Subcutaneous abdominal adipose tissue (tissue), 5 donors: Measurements from ENCODE around the gene SLC26A11.
"Not testable (repeated sequence)": the region's sequence is repeated elsewhere in the genome, so short reads cannot be mapped to it uniquely, and the experiment has no call there.

Experiments
- H3K27ac ChIP-seq: one replicate; pipeline ENCODE4 v1.7.0; 2013; ENCODE audit warnings: low read depth, mild to moderate bottlenecking, inconsistent platforms, low read length, moderate library complexity
- H3K27me3 ChIP-seq, 5 donors: one replicate each; pipeline ENCODE4 v1.7.0; 2013; ENCODE audit warnings: low read length in 5 of 5, inconsistent platforms in 1 of 5; ENCODE audit not compliant: control insufficient read depth in 5 of 5, insufficient read depth in 4 of 5
- H3K36me3 ChIP-seq, 5 donors: one replicate each; pipeline ENCODE4 v1.7.0; 2013; ENCODE audit warnings: low read length in 5 of 5; ENCODE audit not compliant: control insufficient read depth in 5 of 5, insufficient read depth in 5 of 5
- H3K4me1 ChIP-seq, 5 donors: one replicate each; pipeline ENCODE4 v1.7.0; 2013; ENCODE audit warnings: low read length in 5 of 5, mild to moderate bottlenecking in 3 of 5, moderate library complexity in 1 of 5; ENCODE audit not compliant: control insufficient read depth in 5 of 5, insufficient read depth in 5 of 5
- H3K4me3 ChIP-seq, 5 donors: one replicate each; pipeline ENCODE4 v1.7.0; 2013; ENCODE audit warnings: low read length in 5 of 5, low read depth in 1 of 5
- H3K9ac ChIP-seq, 5 donors: one replicate each; pipeline ENCODE4 v1.7.0; 2013; ENCODE audit warnings: low read length in 5 of 5, mild to moderate bottlenecking in 4 of 5, moderate library complexity in 3 of 5
- H3K9me3 ChIP-seq, 5 donors: one replicate each; pipeline ENCODE4 v1.7.0; 2013; ENCODE audit warnings: low read length in 5 of 5; ENCODE audit not compliant: control insufficient read depth in 5 of 5
- donor health status: healthy.
- donor health status: healthy.
- donor health status: healthy.
- donor health status: healthy.
- donor health status: healthy.

Gene SLC26A11

GRCh38 chr17:80232438-80232837, 12.2 kb downstream of the SLC26A11 start:
- Histone ChIP-seq H3K4me1 (no peaks in the 10 kb centered on the region), H3K9me3 (peaks cover 3 to 21% (median 18%) of the 10 kb centered on the region in 5 donors), H3K36me3 (peaks cover 4 to 44% (median 33%) of the 10 kb centered on the region in 5 donors), H3K27me3 (no peaks in the 10 kb centered on the region), H3K9ac (no peak overlapping the region), H3K27ac (no peak overlapping the region), H3K4me3 (no peak overlapping the region)

DNA sequence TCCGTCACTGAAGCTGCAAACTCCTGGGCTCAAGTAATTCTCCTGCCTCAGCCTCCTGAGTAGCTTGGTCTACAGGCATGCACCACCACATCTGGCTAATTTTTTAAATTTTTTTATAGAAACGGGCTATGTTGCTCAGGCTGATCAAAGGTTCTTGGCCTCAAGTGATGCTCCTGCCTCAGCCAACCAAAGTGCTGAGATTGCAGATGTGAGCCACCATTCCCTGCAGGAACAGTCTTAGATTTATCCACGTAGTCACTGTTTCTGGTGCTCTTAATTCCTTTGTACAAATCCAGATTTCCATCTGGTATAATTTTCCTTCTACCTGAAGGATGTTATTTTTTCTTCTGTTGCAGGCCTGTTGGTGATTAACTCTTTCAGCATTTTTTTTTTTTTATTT, 13.0 kb downstream of the SLC26A11 start:
- H3K9me3 ChIP-seq: peaks cover 3 to 21% (median 18%) of the 10 kb centered on the region in 5 donors
- H3K4me3 ChIP-seq: no peak overlapping the region
- peaks cover 0 to under 1% (median 0%) of the 10 kb centered on the region in 5 donors for H3K4me1 ChIP-seq
- H3K27ac ChIP-seq: no peak overlapping the region
- H3K9ac ChIP-seq: no peak overlapping the region
- no peaks in the 10 kb centered on the region for H3K27me3 ChIP-seq
- H3K36me3 ChIP-seq: peaks cover 4 to 46% (median 34%) of the 10 kb centered on the region in 5 donors

DNA sequence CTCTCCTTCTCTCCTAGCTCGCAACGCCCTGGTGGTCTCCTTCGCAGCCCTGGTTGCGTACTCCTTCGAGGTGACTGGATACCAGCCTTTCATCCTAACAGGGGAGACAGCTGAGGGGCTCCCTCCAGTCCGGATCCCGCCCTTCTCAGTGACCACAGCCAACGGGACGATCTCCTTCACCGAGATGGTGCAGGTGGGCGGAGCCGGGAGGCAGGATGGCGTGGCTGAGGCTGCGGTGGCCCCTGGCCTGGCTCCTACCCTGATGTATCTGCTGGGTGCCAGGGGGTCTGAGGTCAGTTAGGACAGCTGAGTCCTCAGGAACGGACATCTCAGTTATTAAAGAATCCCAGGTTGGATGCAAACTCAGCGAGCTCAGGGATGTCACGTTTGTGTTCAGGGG, 16.7 kb downstream of the SLC26A11 start:
- Histone ChIP-seq H3K9me3 (peaks cover 3 to 17% (median 13%) of the 10 kb centered on the region in 5 donors), H3K4me3 (no peak overlapping the region), H3K27me3 (no peaks in the 10 kb centered on the region), H3K36me3 (peaks cover 0 to 44% (median 36%) of the 10 kb centered on the region in 5 donors), H3K27ac (no peak overlapping the region), H3K4me1 (peaks cover 0 to 3% (median 0%) of the 10 kb centered on the region in 5 donors), H3K9ac (no peak overlapping the region)

DNA sequence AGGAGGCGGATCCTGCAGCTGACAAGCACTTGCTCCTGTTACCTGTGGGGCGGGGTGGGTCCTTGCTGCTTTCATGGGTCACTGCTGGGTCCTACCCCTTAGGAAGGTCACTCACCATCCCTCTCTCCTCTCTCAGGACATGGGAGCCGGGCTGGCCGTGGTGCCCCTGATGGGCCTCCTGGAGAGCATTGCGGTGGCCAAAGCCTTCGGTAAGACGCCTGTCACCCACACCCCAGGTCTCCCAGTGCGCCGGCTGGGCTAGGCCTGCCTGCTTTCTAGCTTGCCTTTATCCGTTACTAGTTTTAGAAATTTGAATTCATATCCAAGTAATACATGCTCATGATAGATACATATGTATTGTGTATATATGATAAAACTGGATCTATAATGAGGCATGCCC, 17.2 kb downstream of the SLC26A11 start:
- Histone ChIP-seq H3K27me3 (no peaks in the 10 kb centered on the region), H3K4me1 (peaks cover 0 to 3% (median 0%) of the 10 kb centered on the region in 5 donors), H3K9me3 (peaks cover 3 to 12% (median 10%) of the 10 kb centered on the region in 5 donors), H3K9ac (no peak overlapping the region), H3K4me3 (no peak overlapping the region), H3K36me3 (peaks cover 0 to 49% (median 40%) of the 10 kb centered on the region in 5 donors), H3K27ac (no peak overlapping the region)

GRCh38 chr17:80242505-80242904, 22.3 kb downstream of the SLC26A11 start:
- Histone ChIP-seq H3K9me3 (no peaks in the 10 kb centered on the region), H3K4me1 (peaks cover 0 to 3% (median 0%) of the 10 kb centered on the region in 5 donors), H3K27ac (no peak overlapping the region), H3K4me3 (no peak overlapping the region), H3K9ac (no peak overlapping the region), H3K36me3 (peaks cover 0 to 58% (median 56%) of the 10 kb centered on the region in 5 donors), H3K27me3 (no peaks in the 10 kb centered on the region)

DNA sequence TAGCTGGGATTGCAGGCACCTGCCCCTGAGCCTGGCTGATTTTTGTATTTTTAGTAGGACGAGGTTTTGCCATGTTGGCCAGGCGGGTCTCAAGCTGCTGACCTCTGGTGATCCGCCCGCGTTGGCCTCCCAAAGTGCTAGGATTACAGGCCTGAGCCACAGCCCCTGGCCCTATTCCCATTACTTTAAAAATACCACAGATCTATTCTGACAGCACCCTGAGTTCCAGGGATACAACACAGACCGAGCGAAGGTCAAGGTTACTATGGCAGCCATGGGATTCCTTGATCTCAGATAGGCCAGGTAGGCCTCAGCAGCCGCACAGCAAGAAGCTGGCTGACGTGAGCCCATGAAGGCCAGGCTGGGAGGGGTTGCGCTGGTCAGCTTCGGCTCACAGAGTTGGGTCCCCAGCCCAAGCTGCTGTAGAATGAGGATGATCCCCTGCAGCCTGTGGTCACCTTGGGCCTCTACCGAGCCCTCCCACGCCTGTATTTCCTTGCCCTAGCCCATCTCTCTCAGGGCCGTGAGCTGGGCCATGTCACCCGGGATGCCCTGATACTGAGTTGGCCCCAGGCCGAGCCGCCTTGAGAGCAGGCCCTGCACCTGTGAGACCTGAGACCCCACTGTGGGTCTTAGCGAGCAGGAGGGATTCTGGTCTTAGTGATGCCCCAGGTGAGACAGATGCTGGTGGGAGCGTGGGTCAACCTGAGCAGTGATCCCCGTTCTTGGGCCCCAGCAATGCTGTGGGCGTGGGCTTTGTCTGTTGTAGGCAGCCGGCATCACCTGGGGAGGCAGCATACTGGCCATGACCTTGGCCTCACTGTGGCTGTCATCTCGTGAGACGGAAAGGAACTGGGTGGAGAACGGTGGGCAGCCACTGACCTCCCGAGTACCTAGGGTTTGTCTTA, 23.6 kb downstream of the SLC26A11 start:
- no peak overlapping the region for H3K27ac ChIP-seq
- no peaks in the 10 kb centered on the region for H3K4me1 ChIP-seq
- H3K4me3 ChIP-seq: no peak overlapping the region
- H3K9me3 ChIP-seq: no peaks in the 10 kb centered on the region
- H3K36me3 ChIP-seq: peaks cover 0 to 60% (median 48%) of the 10 kb centered on the region in 5 donors
- H3K27me3 ChIP-seq: no peaks in the 10 kb centered on the region
- H3K9ac ChIP-seq: peak overlapping the region in 1 of 5 donors; percentile 47

GRCh38 chr17:80244448-80244847, 24.2 kb downstream of the SLC26A11 start:
- H3K36me3 ChIP-seq: peaks cover 0 to 67% (median 54%) of the 10 kb centered on the region in 5 donors
- not testable (repeated sequence) for H3K9me3 ChIP-seq, H3K9ac ChIP-seq

GRCh38 chr17:80244871-80245509, 24.8 kb downstream of the SLC26A11 start:
- peaks cover 0 to 70% (median 54%) of the 10 kb centered on the region in 5 donors for H3K36me3 ChIP-seq
- no peak overlapping the region for H3K9ac ChIP-seq
- no peak overlapping the region for H3K4me3 ChIP-seq
- H3K9me3 ChIP-seq: no peaks in the 10 kb centered on the region
- H3K27ac ChIP-seq: no peak overlapping the region
- no peaks in the 10 kb centered on the region for H3K4me1 ChIP-seq
- H3K27me3 ChIP-seq: no peaks in the 10 kb centered on the region

More at GRCh38 chr17:80244448-80244847, 24.2 kb downstream of the SLC26A11 start:
- H3K4me1 ChIP-seq, H3K4me3 ChIP-seq, H3K27ac ChIP-seq, H3K27me3 ChIP-seq: not testable (repeated sequence)

DNA sequence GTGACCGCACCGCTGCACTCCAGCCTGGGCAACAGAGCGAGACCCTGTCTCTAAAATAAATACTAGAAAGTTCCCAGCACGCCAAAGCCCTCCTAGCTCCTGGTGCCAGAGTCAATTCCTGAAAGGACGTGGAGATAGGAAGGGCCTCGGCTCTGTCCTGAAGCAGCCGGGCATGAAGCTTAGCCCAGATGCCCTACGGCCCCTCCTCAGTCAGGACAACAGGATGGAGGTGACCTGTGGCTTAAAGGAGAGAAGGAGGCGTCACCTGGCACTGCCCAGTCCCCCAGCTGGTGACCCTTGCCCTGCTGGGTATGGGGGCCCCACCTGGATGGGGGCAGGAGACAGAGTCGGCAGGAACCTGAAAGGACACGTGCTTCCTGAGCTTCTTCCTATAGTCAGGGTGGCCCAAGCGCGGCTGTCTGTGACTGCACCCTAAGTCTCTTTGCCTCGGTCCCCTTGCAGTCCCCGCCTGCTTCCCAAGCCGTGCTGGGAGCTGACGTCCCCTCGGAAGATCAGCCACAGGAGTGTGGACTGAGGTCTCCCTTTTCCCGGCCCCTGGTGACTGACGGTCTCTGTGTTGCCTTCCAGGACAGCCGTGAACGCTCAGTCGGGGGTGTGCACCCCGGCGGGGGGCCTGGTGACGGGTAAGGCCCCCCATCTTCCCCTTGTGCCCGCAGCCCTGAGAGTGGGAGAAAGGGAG, 25.5 kb downstream of the SLC26A11 start:
- H3K4me1 ChIP-seq: no peaks in the 10 kb centered on the region
- H3K27ac ChIP-seq: no peak overlapping the region
- H3K9me3 ChIP-seq: no peaks in the 10 kb centered on the region
- peaks cover 0 to 74% (median 54%) of the 10 kb centered on the region in 5 donors for H3K36me3 ChIP-seq
- no peak overlapping the region for H3K4me3 ChIP-seq
- H3K27me3 ChIP-seq: no peaks in the 10 kb centered on the region
- H3K9ac ChIP-seq: no peak overlapping the region
